HCT116 (cell line): Measurements from ENCODE around the gene HOMER2. TPM values are rescaled to one million over a fixed set of nuclear protein-coding genes. Genes with fewer than 3 reads are reported as not detected.

Experiments used
- ATAC-seq: fragments of 200-7000 bp; cut with Tn5 transposase; 2 replicates; pipeline ENCODE4 v1.9.1; 2020; ENCODE audit warnings: mild to moderate bottlenecking, moderate library complexity
- BruUV-seq: library from RNA; stranded (reverse); fragments of 400-500 nt; replicated peaks from 2 replicates; lab custom pipeline; 2021; lab: Mats Ljungman, UMichigan
- CTCF ChIA-PET: fragments of 300-600 bp; sonication (Branson Sonifier 250); formaldehyde crosslinking; loops from one replicate; lab custom pipeline; 2021; ENCODE audit warnings: antibody characterized with exemption; lab: Charles Lee
- POLR2A ChIA-PET: fragments of 300-600, 350-600 bp; sonication (Branson Sonifier 250); formaldehyde crosslinking; loops from one replicate; lab custom pipeline; 2021; ENCODE audit warnings: antibody characterized with exemption; lab: Charles Lee
- RAD21 ChIA-PET, 2 experiments: fragments of 300-600 bp; sonication (Branson Sonifier 250); formaldehyde crosslinking; loops; one replicate each; lab custom pipeline; 2023; ENCODE audit warnings: low total read pairs in 2 of 2; ENCODE audit not compliant: uncharacterized antibody in 2 of 2, unreplicated experiment in 2 of 2, low non-redundant PET in 1 of 2; lab: Charles Lee
- DNase-seq: peaks from one replicate; pipeline ENCODE4 v3.0.0-alpha.2; 2010; ENCODE audit warnings: low read depth, low spot score
- H2AFZ ChIP-seq: fragments of 200-600 bp; shearing (Covaris generic), sonication (generic); 2 replicates; pipeline ENCODE4 v1.6.1; 2017; ENCODE audit warnings: low read depth, mixed run types, mixed read lengths, antibody characterized with exemption, low read length; ENCODE audit not compliant: poor library complexity, severe bottlenecking
- H3K27ac ChIP-seq: 2 replicates; pipeline ENCODE4 v1.5.1; 2012; ENCODE audit warnings: low read depth, low read length
- H3K27me3 ChIP-seq: fragments of 200-600 bp; sonication (generic); 2 replicates; pipeline ENCODE4 v1.6.1; 2016; ENCODE audit warnings: mixed run types, low read length, mixed read lengths; ENCODE audit not compliant: insufficient read depth
- H3K36me3 ChIP-seq, 2 experiments: fragments of 200-500 bp in 1 of 2; fragments of 200-600 bp in 1 of 2; sonication (Bioruptor generic) in 1 of 2; sonication (generic) in 1 of 2; 2 replicates each; pipeline versions ENCODE4 v1.5.1 to v1.6.1; 2014 to 2016; ENCODE audit warnings: low read length in 2 of 2, inconsistent platforms in 1 of 2, mixed read lengths in 1 of 2, mixed run types in 1 of 2; ENCODE audit not compliant: insufficient read depth in 2 of 2, control insufficient read depth in 1 of 2
- H3K4me1 ChIP-seq, 2 experiments: fragments of 200-600 bp in 1 of 2; sonication (generic) in 1 of 2; 2 replicates each; pipeline versions ENCODE4 v1.5.1 to v1.6.1; 2012 to 2017; ENCODE audit warnings: low read length in 2 of 2, inconsistent platforms in 1 of 2, mild to moderate bottlenecking in 1 of 2, mixed read lengths in 1 of 2, mixed run types in 1 of 2, moderate library complexity in 1 of 2; ENCODE audit not compliant: insufficient read depth in 2 of 2, control insufficient read depth in 1 of 2
- H3K4me2 ChIP-seq: fragments of 200-600 bp; sonication (generic); 2 replicates; pipeline ENCODE4 v1.6.1; 2017; ENCODE audit warnings: mixed run types, low read length, mixed read lengths
- H3K4me3 ChIP-seq, 2 experiments: fragments of 200-600 bp in 1 of 2; sonication (generic) in 1 of 2; replicated peaks in 1 of 2; 2 replicates each; pipeline ENCODE4 v1.5.1; 2011 to 2016; ENCODE audit warnings: low read length in 2 of 2, control low read depth in 1 of 2, low read depth in 1 of 2, mild to moderate bottlenecking in 1 of 2, mixed read lengths in 1 of 2, mixed run types in 1 of 2
- H3K79me2 ChIP-seq: fragments of 200-600 bp; sonication (generic); 2 replicates; pipeline ENCODE4 v1.6.1; 2017; ENCODE audit warnings: mild to moderate bottlenecking, mixed run types, low read length, moderate library complexity, mixed read lengths; ENCODE audit not compliant: insufficient read depth
- H3K9ac ChIP-seq: fragments of 200-600 bp; sonication (generic); 2 replicates; pipeline ENCODE4 v1.6.1; 2016; ENCODE audit warnings: low read length, mixed read lengths
- H3K9me2 ChIP-seq: fragments of 200-600 bp; sonication (generic), shearing (Covaris generic); 2 replicates; pipeline ENCODE4 v1.6.1; 2017; ENCODE audit warnings: mixed run types, mild to moderate bottlenecking, moderate library complexity; ENCODE audit not compliant: insufficient read depth
- H3K9me3 ChIP-seq, 2 experiments: fragments of 200-500 bp in 1 of 2; fragments of 200-600 bp in 1 of 2; sonication (Bioruptor generic) in 1 of 2; sonication (generic) in 1 of 2; 2 replicates each; pipeline ENCODE4 v1.6.1; 2014 to 2017; ENCODE audit warnings: low read length in 2 of 2, mixed read lengths in 2 of 2, inconsistent platforms in 1 of 2, low read depth in 1 of 2, mild to moderate bottlenecking in 1 of 2, mixed run types in 1 of 2, moderate library complexity in 1 of 2; ENCODE audit not compliant: control insufficient read depth in 1 of 2, insufficient read depth in 1 of 2
- H4K20me1 ChIP-seq: fragments of 200-600 bp; sonication (generic), shearing (Covaris generic); 2 replicates; pipeline ENCODE4 v1.6.1; 2017; ENCODE audit warnings: mixed run types, mild to moderate bottlenecking, moderate library complexity; ENCODE audit not compliant: insufficient read depth
- CEBPB ChIP-seq: IDR thresholded peaks from 2 replicates; pipeline ENCODE4 v1.6.1; 2012; ENCODE audit warnings: low read depth
- CTCF ChIP-seq, 3 experiments: fragments of 200-600 bp in 1 of 3; sonication (generic) in 1 of 3; IDR thresholded peaks in 2 of 3; conservative IDR thresholded peaks in 1 of 3; 2 replicates each; pipeline ENCODE4 v1.5.1; 2012 to 2017; ENCODE audit warnings: low read depth in 2 of 3, low read length in 2 of 3, antibody characterized with exemption in 1 of 3, borderline replicate concordance in 1 of 3, control low read depth in 1 of 3, mild to moderate bottlenecking in 1 of 3, mixed read lengths in 1 of 3, mixed run types in 1 of 3, moderate library complexity in 1 of 3; ENCODE audit not compliant: insufficient read depth in 1 of 3
- ELF1 ChIP-seq: IDR thresholded peaks from 2 replicates; pipeline ENCODE4 v1.6.1; 2012; ENCODE audit warnings: low read depth, borderline replicate concordance
- FOSL1 ChIP-seq: IDR thresholded peaks from 2 replicates; pipeline ENCODE4 v1.6.1; 2012; ENCODE audit warnings: low read depth
- JUND ChIP-seq: IDR thresholded peaks from 2 replicates; pipeline ENCODE4 v1.6.1; 2012
- MAX ChIP-seq: IDR thresholded peaks from 2 replicates; pipeline ENCODE4 v1.6.1; 2012
- POLR2A ChIP-seq: IDR thresholded peaks from 2 replicates; pipeline ENCODE4 v1.7.0; 2011; ENCODE audit warnings: borderline replicate concordance; ENCODE audit not compliant: insufficient read depth, insufficient read length; ENCODE audit errors: extremely low read depth
- POLR2AphosphoS5 ChIP-seq: IDR thresholded peaks from 2 replicates; pipeline ENCODE4 v1.6.1; 2011; ENCODE audit warnings: mild to moderate bottlenecking, low read depth, low read length, moderate library complexity
- SP1 ChIP-seq: IDR thresholded peaks from 2 replicates; pipeline ENCODE4 v1.6.1; 2012; ENCODE audit warnings: low read depth
- SRF ChIP-seq: IDR thresholded peaks from 2 replicates; pipeline ENCODE4 v1.6.1; 2012; ENCODE audit warnings: low read depth
- YY1 ChIP-seq: IDR thresholded peaks from 2 replicates; pipeline ENCODE4 v1.6.1; 2011; ENCODE audit warnings: low read length, low read depth, moderate library complexity, mild to moderate bottlenecking; ENCODE audit not compliant: insufficient replicate concordance; ENCODE audit errors: extremely low read depth
- ZFX ChIP-seq: fragments of 450-650 bp; IDR thresholded peaks from 2 replicates; pipeline ENCODE4 v1.6.1; 2017
- ZNF274 ChIP-seq: fragments of 200-500 bp; sonication (Bioruptor generic); IDR thresholded peaks from 2 replicates; pipeline ENCODE4 v1.6.1; 2014; ENCODE audit warnings: mild to moderate bottlenecking, low read depth, low read length, inconsistent platforms
- intact Hi-C: fragments of 100-400 bp; cut with micrococcal nuclease; formaldehyde crosslinking; loops from 2 replicates; pipeline ENCODE4 v1.10.0; 2022
- total RNA-seq: library from RNA; stranded (reverse); gene quantifications from one replicate; pipeline ENCODE4 v1.2.1, GENCODE V29; 2021; ENCODE audit not compliant: unreplicated experiment
- TF ChIP-seq, protein P1 (sequence below): IDR thresholded peaks from 2 replicates; pipeline ENCODE4 v1.6.1; 2011; ENCODE audit warnings: mild to moderate bottlenecking, low read length, moderate library complexity; ENCODE audit not compliant: insufficient replicate concordance; ENCODE audit errors: extremely low read depth
- TF ChIP-seq, protein P2 (sequence below): IDR thresholded peaks from 2 replicates; pipeline ENCODE4 v1.6.1; 2012; ENCODE audit warnings: low read depth

The HOMER2 gene
- total RNA-seq, 1 experiment from 2014 or later = 3.9 TPM

DNA sequence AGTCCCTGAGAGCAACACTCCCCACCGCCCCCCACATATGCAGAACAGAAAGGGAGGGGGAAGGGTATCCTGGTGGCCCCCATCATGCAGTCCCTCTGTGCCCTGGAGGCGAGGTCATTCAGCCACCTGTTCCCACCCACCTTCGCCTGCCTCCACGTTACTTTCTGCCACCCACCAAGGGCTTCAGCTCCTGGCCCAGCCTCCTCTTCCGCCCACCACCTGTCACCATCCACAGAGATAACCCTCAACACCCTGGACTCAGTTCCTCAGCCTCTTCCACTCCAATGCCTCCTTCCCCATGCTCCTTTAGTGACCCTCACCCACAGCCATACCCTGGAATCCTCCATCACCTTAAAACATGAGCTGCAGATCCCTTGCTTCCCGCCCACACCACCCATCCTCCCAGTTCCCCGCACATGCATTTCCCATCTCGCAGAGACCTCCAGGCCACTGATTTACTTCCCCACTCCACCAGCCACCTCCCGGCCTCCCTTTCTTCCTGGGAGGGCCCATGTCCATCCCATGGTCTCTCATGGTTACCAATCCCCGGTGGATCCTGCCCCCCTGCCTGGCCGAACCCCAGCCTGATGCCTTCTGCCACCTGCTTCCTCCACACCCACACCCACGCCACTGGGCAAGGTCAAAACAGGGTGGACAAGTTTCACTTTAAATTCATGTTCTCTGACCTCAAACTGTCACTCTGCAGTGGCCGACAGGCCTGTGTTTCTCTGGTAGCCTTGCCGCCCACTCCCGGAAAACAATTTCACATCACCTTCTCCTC is 18.2 kb downstream of the HOMER2 start:
- Histone ChIP-seq H3K4me2 (no peak overlapping the region), H3K9ac (no peak overlapping the region), H2AFZ (no peak overlapping the region), H3K79me2 (no peaks in the 10 kb centered on the region), H3K27me3 (no peaks in the 10 kb centered on the region), H3K9me2 (no peaks in the 10 kb centered on the region), H3K4me3 (no peak overlapping the region), H3K9me3 (no peaks in the 10 kb centered on the region), H4K20me1 (no peaks in the 10 kb centered on the region), H3K36me3 (no peaks in the 10 kb centered on the region), H3K27ac (no peak overlapping the region), H3K4me1 (no peaks in the 10 kb centered on the region)
- no peak for TF ChIP-seq CTCF (IDR thresholded peaks at IDR 0.05 in 2 of 3, conservative IDR thresholded peaks at IDR 0.05 in 1 of 3; ENCODE audit: borderline replicate concordance in 1 of 3, insufficient read depth in 1 of 3, low read depth in 2 of 3, low read length in 2 of 3)
- no peak for TF ChIP-seq JUND
- TF ChIP-seq POLR2A = no peak
- TF ChIP-seq FOSL1 = no peak
- TF ChIP-seq ZFX = no peak
- no peak for TF ChIP-seq ZNF274
- TF ChIP-seq YY1 = no peak
- TF ChIP-seq SRF = no peak
- no peak for TF ChIP-seq POLR2AphosphoS5
- no peak for TF ChIP-seq MAX
- TF ChIP-seq, protein P1, sequence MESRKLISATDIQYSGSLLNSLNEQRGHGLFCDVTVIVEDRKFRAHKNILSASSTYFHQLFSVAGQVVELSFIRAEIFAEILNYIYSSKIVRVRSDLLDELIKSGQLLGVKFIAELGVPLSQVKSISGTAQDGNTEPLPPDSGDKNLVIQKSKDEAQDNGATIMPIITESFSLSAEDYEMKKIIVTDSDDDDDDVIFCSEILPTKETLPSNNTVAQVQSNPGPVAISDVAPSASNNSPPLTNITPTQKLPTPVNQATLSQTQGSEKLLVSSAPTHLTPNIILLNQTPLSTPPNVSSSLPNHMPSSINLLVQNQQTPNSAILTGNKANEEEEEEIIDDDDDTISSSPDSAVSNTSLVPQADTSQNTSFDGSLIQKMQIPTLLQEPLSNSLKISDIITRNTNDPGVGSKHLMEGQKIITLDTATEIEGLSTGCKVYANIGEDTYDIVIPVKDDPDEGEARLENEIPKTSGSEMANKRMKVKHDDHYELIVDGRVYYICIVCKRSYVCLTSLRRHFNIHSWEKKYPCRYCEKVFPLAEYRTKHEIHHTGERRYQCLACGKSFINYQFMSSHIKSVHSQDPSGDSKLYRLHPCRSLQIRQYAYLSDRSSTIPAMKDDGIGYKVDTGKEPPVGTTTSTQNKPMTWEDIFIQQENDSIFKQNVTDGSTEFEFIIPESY = no peak
- TF ChIP-seq, protein P2, sequence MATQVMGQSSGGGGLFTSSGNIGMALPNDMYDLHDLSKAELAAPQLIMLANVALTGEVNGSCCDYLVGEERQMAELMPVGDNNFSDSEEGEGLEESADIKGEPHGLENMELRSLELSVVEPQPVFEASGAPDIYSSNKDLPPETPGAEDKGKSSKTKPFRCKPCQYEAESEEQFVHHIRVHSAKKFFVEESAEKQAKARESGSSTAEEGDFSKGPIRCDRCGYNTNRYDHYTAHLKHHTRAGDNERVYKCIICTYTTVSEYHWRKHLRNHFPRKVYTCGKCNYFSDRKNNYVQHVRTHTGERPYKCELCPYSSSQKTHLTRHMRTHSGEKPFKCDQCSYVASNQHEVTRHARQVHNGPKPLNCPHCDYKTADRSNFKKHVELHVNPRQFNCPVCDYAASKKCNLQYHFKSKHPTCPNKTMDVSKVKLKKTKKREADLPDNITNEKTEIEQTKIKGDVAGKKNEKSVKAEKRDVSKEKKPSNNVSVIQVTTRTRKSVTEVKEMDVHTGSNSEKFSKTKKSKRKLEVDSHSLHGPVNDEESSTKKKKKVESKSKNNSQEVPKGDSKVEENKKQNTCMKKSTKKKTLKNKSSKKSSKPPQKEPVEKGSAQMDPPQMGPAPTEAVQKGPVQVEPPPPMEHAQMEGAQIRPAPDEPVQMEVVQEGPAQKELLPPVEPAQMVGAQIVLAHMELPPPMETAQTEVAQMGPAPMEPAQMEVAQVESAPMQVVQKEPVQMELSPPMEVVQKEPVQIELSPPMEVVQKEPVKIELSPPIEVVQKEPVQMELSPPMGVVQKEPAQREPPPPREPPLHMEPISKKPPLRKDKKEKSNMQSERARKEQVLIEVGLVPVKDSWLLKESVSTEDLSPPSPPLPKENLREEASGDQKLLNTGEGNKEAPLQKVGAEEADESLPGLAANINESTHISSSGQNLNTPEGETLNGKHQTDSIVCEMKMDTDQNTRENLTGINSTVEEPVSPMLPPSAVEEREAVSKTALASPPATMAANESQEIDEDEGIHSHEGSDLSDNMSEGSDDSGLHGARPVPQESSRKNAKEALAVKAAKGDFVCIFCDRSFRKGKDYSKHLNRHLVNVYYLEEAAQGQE = no peak
- no peak for TF ChIP-seq CEBPB
- no peak for TF ChIP-seq ELF1
- TF ChIP-seq SP1 = no peak
- no TSS peak for BruUV-seq
- ChIA-PET RAD21 (no interaction called here), POLR2A (no interaction called here), CTCF (no interaction called here)
- ATAC-seq = no peak
- intact Hi-C loops = no loop called here
- DNase-seq = no peak
